HCT116 (cell line): ENCODE results near the gene SEH1L.

Experiments used
- CEBPB ChIP-seq: IDR thresholded peaks from 2 replicates; pipeline ENCODE4 v1.6.1; 2012; ENCODE audit warnings: low read depth
- ELF1 ChIP-seq: IDR thresholded peaks from 2 replicates; pipeline ENCODE4 v1.6.1; 2012; ENCODE audit warnings: low read depth, borderline replicate concordance
- EZH2 ChIP-seq: fragments of 200-600 bp; sonication (generic); IDR thresholded peaks from 2 replicates; pipeline ENCODE4 v1.6.1; 2017; ENCODE audit warnings: antibody characterized with exemption, mixed run types
- EZH2phosphoT487 ChIP-seq: fragments of 200-600 bp; IDR thresholded peaks from 2 replicates; pipeline ENCODE4 v1.6.1; 2018; ENCODE audit warnings: antibody characterized with exemption, borderline replicate concordance
- POLR2A ChIP-seq: IDR thresholded peaks from 2 replicates; pipeline ENCODE4 v1.7.0; 2011; ENCODE audit warnings: borderline replicate concordance; ENCODE audit not compliant: insufficient read depth, insufficient read length; ENCODE audit errors: extremely low read depth
- POLR2AphosphoS5 ChIP-seq: IDR thresholded peaks from 2 replicates; pipeline ENCODE4 v1.6.1; 2011; ENCODE audit warnings: mild to moderate bottlenecking, low read depth, low read length, moderate library complexity
- RAD21 ChIP-seq: IDR thresholded peaks from 2 replicates; pipeline ENCODE4 v1.6.1; 2012; ENCODE audit warnings: low read depth, mild to moderate bottlenecking
- SP1 ChIP-seq: IDR thresholded peaks from 2 replicates; pipeline ENCODE4 v1.6.1; 2012; ENCODE audit warnings: low read depth
- TF ChIP-seq, protein P1 (sequence below), 3 experiments: fragments of 200-600 bp in 1 of 3; sonication (generic) in 1 of 3; IDR thresholded peaks in 2 of 3; conservative IDR thresholded peaks in 1 of 3; 2 replicates each; pipeline ENCODE4 v1.5.1; 2012 to 2017; ENCODE audit warnings: low read depth in 2 of 3, low read length in 2 of 3, antibody characterized with exemption in 1 of 3, borderline replicate concordance in 1 of 3, control low read depth in 1 of 3, mild to moderate bottlenecking in 1 of 3, mixed read lengths in 1 of 3, mixed run types in 1 of 3, moderate library complexity in 1 of 3; ENCODE audit not compliant: insufficient read depth in 1 of 3
- TF ChIP-seq, protein P2 (sequence below): IDR thresholded peaks from 2 replicates; pipeline ENCODE4 v1.6.1; 2012
- TF ChIP-seq, protein P3 (sequence below): IDR thresholded peaks from 2 replicates; pipeline ENCODE4 v1.6.1; 2012
- TF ChIP-seq, protein P4 (sequence below): IDR thresholded peaks from 2 replicates; pipeline ENCODE4 v1.6.1; 2012; ENCODE audit warnings: low read depth

DNA sequence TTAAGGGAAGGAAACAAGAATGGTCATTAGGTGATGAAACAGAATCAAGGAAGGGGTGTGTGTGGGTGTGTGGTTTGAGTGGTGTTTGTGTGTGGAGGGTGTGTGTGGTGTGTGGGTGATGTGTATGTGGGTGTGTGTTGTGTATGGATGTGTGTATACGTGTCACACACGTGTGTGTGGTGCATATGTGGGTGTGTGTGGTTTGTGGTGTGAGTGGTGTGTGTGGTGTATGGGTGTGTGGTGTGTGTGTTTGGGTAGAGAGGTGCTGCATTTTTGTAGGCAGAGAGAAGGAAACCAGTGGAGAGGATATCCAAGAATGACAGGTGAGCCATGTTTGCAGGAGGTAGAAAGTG, 42.3 kb downstream of the SEH1L start:
- no peak for TF ChIP-seq SP1
- TF ChIP-seq EZH2 = no peak
- TF ChIP-seq, protein P1, sequence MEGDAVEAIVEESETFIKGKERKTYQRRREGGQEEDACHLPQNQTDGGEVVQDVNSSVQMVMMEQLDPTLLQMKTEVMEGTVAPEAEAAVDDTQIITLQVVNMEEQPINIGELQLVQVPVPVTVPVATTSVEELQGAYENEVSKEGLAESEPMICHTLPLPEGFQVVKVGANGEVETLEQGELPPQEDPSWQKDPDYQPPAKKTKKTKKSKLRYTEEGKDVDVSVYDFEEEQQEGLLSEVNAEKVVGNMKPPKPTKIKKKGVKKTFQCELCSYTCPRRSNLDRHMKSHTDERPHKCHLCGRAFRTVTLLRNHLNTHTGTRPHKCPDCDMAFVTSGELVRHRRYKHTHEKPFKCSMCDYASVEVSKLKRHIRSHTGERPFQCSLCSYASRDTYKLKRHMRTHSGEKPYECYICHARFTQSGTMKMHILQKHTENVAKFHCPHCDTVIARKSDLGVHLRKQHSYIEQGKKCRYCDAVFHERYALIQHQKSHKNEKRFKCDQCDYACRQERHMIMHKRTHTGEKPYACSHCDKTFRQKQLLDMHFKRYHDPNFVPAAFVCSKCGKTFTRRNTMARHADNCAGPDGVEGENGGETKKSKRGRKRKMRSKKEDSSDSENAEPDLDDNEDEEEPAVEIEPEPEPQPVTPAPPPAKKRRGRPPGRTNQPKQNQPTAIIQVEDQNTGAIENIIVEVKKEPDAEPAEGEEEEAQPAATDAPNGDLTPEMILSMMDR (IDR thresholded peaks at IDR 0.05 in 2 of 3, conservative IDR thresholded peaks at IDR 0.05 in 1 of 3; ENCODE audit: borderline replicate concordance in 1 of 3, insufficient read depth in 1 of 3, low read depth in 2 of 3, low read length in 2 of 3) = no peak
- TF ChIP-seq, protein P2, sequence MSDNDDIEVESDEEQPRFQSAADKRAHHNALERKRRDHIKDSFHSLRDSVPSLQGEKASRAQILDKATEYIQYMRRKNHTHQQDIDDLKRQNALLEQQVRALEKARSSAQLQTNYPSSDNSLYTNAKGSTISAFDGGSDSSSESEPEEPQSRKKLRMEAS = no peak
- TF ChIP-seq POLR2A = no peak
- TF ChIP-seq POLR2AphosphoS5 = no peak
- no peak for TF ChIP-seq EZH2phosphoT487
- TF ChIP-seq, protein P3, sequence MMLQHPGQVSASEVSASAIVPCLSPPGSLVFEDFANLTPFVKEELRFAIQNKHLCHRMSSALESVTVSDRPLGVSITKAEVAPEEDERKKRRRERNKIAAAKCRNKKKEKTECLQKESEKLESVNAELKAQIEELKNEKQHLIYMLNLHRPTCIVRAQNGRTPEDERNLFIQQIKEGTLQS = no peak
- no peak for TF ChIP-seq RAD21
- TF ChIP-seq, protein P4, sequence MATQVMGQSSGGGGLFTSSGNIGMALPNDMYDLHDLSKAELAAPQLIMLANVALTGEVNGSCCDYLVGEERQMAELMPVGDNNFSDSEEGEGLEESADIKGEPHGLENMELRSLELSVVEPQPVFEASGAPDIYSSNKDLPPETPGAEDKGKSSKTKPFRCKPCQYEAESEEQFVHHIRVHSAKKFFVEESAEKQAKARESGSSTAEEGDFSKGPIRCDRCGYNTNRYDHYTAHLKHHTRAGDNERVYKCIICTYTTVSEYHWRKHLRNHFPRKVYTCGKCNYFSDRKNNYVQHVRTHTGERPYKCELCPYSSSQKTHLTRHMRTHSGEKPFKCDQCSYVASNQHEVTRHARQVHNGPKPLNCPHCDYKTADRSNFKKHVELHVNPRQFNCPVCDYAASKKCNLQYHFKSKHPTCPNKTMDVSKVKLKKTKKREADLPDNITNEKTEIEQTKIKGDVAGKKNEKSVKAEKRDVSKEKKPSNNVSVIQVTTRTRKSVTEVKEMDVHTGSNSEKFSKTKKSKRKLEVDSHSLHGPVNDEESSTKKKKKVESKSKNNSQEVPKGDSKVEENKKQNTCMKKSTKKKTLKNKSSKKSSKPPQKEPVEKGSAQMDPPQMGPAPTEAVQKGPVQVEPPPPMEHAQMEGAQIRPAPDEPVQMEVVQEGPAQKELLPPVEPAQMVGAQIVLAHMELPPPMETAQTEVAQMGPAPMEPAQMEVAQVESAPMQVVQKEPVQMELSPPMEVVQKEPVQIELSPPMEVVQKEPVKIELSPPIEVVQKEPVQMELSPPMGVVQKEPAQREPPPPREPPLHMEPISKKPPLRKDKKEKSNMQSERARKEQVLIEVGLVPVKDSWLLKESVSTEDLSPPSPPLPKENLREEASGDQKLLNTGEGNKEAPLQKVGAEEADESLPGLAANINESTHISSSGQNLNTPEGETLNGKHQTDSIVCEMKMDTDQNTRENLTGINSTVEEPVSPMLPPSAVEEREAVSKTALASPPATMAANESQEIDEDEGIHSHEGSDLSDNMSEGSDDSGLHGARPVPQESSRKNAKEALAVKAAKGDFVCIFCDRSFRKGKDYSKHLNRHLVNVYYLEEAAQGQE = no peak
- TF ChIP-seq ELF1 = no peak
- no peak for TF ChIP-seq CEBPB
